Adrenal gland (tissue), 5 donors: ENCODE measurements around the gene PTPRD.

Experiments
- CTCF ChIP-seq, 6 experiments: fragments of 450-650 bp in 4 of 6; fragments of 200-600 bp in 2 of 6; sonication (generic) in 1 of 6; IDR thresholded peaks; 1 replicate in 5 of 6; 2 replicates in 1 of 6; pipeline versions ENCODE4 v1.5.1 to v1.8.0; 2016 to 2021; ENCODE audit warnings: antibody characterized with exemption in 6 of 6, mild to moderate bottlenecking in 2 of 6, moderate library complexity in 1 of 6
- POLR2A ChIP-seq, 2 donors: fragments of 450-650 bp; IDR thresholded peaks; one replicate each; pipeline ENCODE4 v1.6.1; 2017; ENCODE audit warnings: antibody characterized with exemption in 2 of 2, mild to moderate bottlenecking in 2 of 2, moderate library complexity in 1 of 2
- donor health status: DM: no; HTN: no; CAD: no.

GRCh38 chr9:8784838-8785237 lies 1828.0 kb downstream of the PTPRD start:
- no peak for TF ChIP-seq CTCF (IDR thresholded peaks at IDR 0.05)
- no peak for TF ChIP-seq POLR2A (IDR thresholded peaks at IDR 0.05)
